ENCODE measurements around the gene SEC23A.

Gene SEC23A

GRCh38 chr14:39107591-39107996 is 4.6 kb upstream of the SEC23A start:
- TF ChIP-seq YY1 (IDR thresholded peaks at IDR 0.05; ENCODE audit: low read depth) (no peak), RAD21 (IDR thresholded peaks at IDR 0.05; ENCODE audit: low read depth) (peak; percentile 54), TEAD4 (IDR thresholded peaks at IDR 0.05) (no peak)

GRCh38 chr14:39102265-39102968 is 618 bp downstream of the SEC23A start:
- no peak for TF ChIP-seq EP300 (IDR thresholded peaks at IDR 0.05; ENCODE audit: borderline replicate concordance)
- TF ChIP-seq NFIC (IDR thresholded peaks at IDR 0.05) = no peak
- no peak for TF ChIP-seq RAD21 (IDR thresholded peaks at IDR 0.05; ENCODE audit: low read depth)
- TF ChIP-seq FOXM1 (IDR thresholded peaks at IDR 0.05; ENCODE audit: borderline replicate concordance, low read depth) = no peak
- TF ChIP-seq REST (IDR thresholded peaks at IDR 0.05; ENCODE audit: low read depth) = no peak
- no peak for TF ChIP-seq USF1 (IDR thresholded peaks at IDR 0.05)
- no peak for TF ChIP-seq EGR1 (IDR thresholded peaks at IDR 0.05)
- no peak for TF ChIP-seq TCF12 (IDR thresholded peaks at IDR 0.05; ENCODE audit: low read depth)
- TF ChIP-seq TEAD4 (IDR thresholded peaks at IDR 0.05) = no peak
- TF ChIP-seq CEBPB (IDR thresholded peaks at IDR 0.05) = no peak
- no peak for TF ChIP-seq ZBTB7A (IDR thresholded peaks at IDR 0.05; ENCODE audit: low read depth)
- no peak for TF ChIP-seq YY1 (IDR thresholded peaks at IDR 0.05; ENCODE audit: low read depth)
- TF ChIP-seq CREB1 (IDR thresholded peaks at IDR 0.05; ENCODE audit: low read depth) = no peak
- no peak for TF ChIP-seq MAX (IDR thresholded peaks at IDR 0.05)
- no peak for TF ChIP-seq TAF1 (IDR thresholded peaks at IDR 0.05; ENCODE audit: low read depth)

GRCh38 chr14:39099748-39100147 is 3.3 kb downstream of the SEC23A start:
- TF ChIP-seq ZBTB7A (IDR thresholded peaks at IDR 0.05; ENCODE audit: low read depth) (no peak), EP300 (IDR thresholded peaks at IDR 0.05; ENCODE audit: borderline replicate concordance) (no peak), TAF1 (IDR thresholded peaks at IDR 0.05; ENCODE audit: low read depth) (no peak), TCF12 (IDR thresholded peaks at IDR 0.05; ENCODE audit: low read depth) (no peak), YY1 (IDR thresholded peaks at IDR 0.05; ENCODE audit: low read depth) (no peak), REST (IDR thresholded peaks at IDR 0.05; ENCODE audit: low read depth) (no peak), CREB1 (IDR thresholded peaks at IDR 0.05; ENCODE audit: low read depth) (no peak), NFIC (IDR thresholded peaks at IDR 0.05) (no peak), CEBPB (IDR thresholded peaks at IDR 0.05) (no peak), TEAD4 (IDR thresholded peaks at IDR 0.05) (no peak), USF1 (IDR thresholded peaks at IDR 0.05) (no peak), RAD21 (IDR thresholded peaks at IDR 0.05; ENCODE audit: low read depth) (no peak), MAX (IDR thresholded peaks at IDR 0.05) (no peak)

- TF ChIP-seq TCF12 (IDR thresholded peaks at IDR 0.05; ENCODE audit: low read depth) (no peak), CREB1 (IDR thresholded peaks at IDR 0.05; ENCODE audit: low read depth) (no peak), MAX (IDR thresholded peaks at IDR 0.05) (no peak), EGR1 (IDR thresholded peaks at IDR 0.05) (no peak), YY1 (IDR thresholded peaks at IDR 0.05; ENCODE audit: low read depth) (no peak), TAF1 (IDR thresholded peaks at IDR 0.05; ENCODE audit: low read depth) (no peak), RAD21 (IDR thresholded peaks at IDR 0.05; ENCODE audit: low read depth) (no peak), TEAD4 (IDR thresholded peaks at IDR 0.05) (no peak), EP300 (IDR thresholded peaks at IDR 0.05; ENCODE audit: borderline replicate concordance) (no peak), ZBTB7A (IDR thresholded peaks at IDR 0.05; ENCODE audit: low read depth) (no peak), FOXM1 (IDR thresholded peaks at IDR 0.05; ENCODE audit: borderline replicate concordance, low read depth) (no peak), NFIC (IDR thresholded peaks at IDR 0.05) (no peak)
These were observed 5.9 kb downstream of the SEC23A start for GRCh38 chr14:39097159-39097558.

- TF ChIP-seq CREB1 (IDR thresholded peaks at IDR 0.05; ENCODE audit: low read depth) = no peak
- no peak for TF ChIP-seq EP300 (IDR thresholded peaks at IDR 0.05; ENCODE audit: borderline replicate concordance)
- no peak for TF ChIP-seq EGR1 (IDR thresholded peaks at IDR 0.05)
- no peak for TF ChIP-seq REST (IDR thresholded peaks at IDR 0.05; ENCODE audit: low read depth)
- no peak for TF ChIP-seq TCF12 (IDR thresholded peaks at IDR 0.05; ENCODE audit: low read depth)
- no peak for TF ChIP-seq NFIC (IDR thresholded peaks at IDR 0.05)
These were observed 8.5 kb downstream of the SEC23A start for GRCh38 chr14:39094515-39094914.

Measured in Ishikawa (cell line).